ENCODE results near the gene FFAR2. TPM values are rescaled to one million over a fixed set of nuclear protein-coding genes. Genes with fewer than 3 reads are reported as not detected.

The FFAR2 gene
- total and polyA plus RNA-seq, 9 of the 15 experiments (the other 6 are each of a cell fraction or from before 2014, with no cell fraction given) = not detected

DNA sequence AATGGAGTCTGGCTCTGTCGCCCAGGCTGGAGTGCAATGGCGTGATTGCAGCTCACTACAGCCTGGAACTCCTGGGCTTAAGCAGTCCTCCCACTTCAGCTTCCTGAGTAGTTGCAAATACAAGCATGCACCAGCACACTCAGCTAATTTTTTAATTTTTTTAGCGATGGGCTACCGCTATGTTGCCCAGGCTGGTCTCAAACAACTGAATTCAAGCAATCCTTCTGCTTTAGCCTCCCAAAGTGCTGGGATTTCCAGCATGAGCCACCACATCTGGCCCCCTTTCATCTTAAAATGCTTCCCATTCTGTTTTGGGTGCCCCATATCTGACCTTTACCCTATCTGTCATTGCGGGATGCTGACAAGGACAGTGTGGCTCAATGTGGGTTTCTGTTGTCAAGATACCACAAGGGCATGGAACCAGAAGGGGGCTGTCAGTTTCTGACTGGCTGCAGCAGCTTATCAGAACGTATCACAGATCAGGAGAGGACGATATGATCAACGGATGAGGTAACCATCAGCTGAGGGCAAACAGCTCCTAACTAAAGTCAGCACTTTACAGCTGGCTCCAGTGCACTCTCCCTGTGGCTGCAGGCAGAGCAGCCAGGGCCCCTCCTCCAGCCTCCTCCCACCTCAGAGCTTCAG lies 44.8 kb upstream of the FFAR2 start (continued):
- TF ChIP-seq, protein P1, sequence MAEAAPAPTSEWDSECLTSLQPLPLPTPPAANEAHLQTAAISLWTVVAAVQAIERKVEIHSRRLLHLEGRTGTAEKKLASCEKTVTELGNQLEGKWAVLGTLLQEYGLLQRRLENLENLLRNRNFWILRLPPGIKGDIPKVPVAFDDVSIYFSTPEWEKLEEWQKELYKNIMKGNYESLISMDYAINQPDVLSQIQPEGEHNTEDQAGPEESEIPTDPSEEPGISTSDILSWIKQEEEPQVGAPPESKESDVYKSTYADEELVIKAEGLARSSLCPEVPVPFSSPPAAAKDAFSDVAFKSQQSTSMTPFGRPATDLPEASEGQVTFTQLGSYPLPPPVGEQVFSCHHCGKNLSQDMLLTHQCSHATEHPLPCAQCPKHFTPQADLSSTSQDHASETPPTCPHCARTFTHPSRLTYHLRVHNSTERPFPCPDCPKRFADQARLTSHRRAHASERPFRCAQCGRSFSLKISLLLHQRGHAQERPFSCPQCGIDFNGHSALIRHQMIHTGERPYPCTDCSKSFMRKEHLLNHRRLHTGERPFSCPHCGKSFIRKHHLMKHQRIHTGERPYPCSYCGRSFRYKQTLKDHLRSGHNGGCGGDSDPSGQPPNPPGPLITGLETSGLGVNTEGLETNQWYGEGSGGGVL (CRISPR knock-in tag; IDR thresholded peaks at IDR 0.05) = no peak
- TF ChIP-seq ZNF224 (CRISPR knock-in tag; IDR thresholded peaks at IDR 0.05) = no peak
- TF ChIP-seq, protein P2, sequence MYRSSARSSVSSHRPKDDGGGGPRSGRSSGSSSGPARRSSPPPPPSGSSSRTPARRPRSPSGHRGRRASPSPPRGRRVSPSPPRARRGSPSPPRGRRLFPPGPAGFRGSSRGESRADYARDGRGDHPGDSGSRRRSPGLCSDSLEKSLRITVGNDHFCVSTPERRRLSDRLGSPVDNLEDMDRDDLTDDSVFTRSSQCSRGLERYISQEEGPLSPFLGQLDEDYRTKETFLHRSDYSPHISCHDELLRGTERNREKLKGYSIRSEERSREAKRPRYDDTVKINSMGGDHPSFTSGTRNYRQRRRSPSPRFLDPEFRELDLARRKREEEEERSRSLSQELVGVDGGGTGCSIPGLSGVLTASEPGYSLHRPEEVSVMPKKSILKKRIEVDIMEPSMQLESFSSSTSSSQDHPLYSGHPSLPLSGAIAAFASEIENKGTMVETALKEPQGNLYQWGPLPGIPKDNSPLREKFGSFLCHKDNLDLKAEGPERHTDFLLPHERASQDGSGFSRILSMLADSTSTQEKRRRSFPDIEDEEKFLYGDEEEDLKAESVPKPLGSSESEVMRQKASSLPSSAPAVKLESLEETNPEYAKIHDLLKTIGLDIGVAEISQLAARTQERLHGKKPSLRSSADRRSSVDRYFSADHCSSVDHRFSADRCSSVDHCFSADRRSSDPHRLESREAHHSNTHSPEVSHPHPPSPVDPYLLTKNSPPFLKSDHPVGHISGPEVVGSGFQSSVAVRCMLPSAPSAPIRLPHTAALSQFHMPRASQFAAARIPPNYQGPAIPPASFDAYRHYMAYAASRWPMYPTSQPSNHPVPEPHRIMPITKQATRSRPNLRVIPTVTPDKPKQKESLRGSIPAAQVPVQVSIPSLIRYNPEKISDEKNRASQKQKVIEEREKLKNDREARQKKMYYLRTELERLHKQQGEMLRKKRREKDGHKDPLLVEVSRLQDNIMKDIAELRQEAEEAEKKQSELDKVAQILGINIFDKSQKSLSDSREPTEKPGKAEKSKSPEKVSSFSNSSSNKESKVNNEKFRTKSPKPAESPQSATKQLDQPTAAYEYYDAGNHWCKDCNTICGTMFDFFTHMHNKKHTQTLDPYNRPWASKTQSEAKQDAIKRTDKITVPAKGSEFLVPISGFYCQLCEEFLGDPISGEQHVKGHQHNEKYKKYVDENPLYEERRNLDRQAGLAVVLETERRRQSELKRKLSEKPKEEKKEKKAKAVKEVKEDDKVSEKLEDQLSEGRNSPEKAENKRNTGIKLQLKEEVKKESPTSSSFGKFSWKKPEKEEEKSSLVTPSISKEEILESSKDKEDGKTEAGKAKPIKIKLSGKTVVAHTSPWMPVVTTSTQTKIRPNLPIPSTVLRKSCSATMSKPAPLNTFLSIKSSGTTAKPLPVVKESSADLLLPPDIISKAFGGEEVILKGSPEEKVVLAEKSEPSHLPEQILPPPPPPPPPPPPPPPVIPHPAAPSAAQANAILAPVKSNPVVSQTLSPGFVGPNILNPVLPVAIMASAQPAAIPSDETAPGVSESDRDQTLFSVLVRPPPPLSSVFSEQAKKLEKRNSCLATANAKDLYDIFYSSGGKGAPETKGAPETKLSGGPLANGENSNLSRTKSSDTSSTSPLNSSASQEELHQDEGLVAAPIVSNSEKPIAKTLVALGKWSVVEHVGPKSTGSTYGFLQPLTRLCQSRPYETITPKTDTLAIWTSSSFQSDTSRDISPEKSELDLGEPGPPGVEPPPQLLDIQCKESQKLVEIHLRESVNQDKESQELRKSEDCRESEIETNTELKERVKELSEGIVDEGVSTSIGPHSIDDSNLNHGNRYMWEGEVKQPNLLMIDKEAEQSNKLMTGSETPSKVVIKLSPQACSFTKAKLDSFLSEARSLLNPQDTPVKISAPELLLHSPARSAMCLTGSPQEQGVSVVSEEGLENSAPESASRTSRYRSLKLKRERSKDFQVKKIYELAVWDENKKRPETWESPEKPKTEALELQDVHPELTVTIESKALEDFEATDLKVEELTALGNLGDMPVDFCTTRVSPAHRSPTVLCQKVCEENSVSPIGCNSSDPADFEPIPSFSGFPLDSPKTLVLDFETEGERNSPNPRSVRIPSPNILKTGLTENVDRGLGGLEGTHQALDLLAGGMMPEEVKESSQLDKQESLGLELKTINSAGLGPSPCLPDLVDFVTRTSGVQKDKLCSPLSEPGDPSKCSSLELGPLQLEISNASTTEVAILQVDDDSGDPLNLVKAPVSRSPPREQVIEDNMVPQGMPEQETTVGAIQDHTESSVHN (IDR thresholded peaks at IDR 0.05; ENCODE audit: borderline replicate concordance in 1 of 2, low read depth in 1 of 2) = no peak
- TF ChIP-seq SMAD4 (CRISPR knock-in tag; conservative IDR thresholded peaks at IDR 0.05) = no peak
- TF ChIP-seq MEIS2 (IDR thresholded peaks at IDR 0.05; ENCODE audit: partially characterized antibody) = peak; percentile 63
- no peak for TF ChIP-seq ZNF217 (CRISPR knock-in tag; IDR thresholded peaks at IDR 0.05)
- TF ChIP-seq, protein P3, sequence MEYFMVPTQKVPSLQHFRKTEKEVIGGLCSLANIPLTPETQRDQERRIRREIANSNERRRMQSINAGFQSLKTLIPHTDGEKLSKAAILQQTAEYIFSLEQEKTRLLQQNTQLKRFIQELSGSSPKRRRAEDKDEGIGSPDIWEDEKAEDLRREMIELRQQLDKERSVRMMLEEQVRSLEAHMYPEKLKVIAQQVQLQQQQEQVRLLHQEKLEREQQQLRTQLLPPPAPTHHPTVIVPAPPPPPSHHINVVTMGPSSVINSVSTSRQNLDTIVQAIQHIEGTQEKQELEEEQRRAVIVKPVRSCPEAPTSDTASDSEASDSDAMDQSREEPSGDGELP (CRISPR knock-in tag; IDR thresholded peaks at IDR 0.05; ENCODE audit: borderline replicate concordance) = peak; percentile 33; the same call in 1 of the 2 replicates
- peak; percentile 83 for TF ChIP-seq ESRRA (IDR thresholded peaks at IDR 0.05; ENCODE audit: borderline replicate concordance, low read depth)
- TF ChIP-seq BCL6 (CRISPR knock-in tag; IDR thresholded peaks at IDR 0.05) = no peak
- no peak for TF ChIP-seq ZC3H8 (IDR thresholded peaks at IDR 0.05)
- TF ChIP-seq ZNF830 (CRISPR knock-in tag; IDR thresholded peaks at IDR 0.05) = no peak
- no peak for TF ChIP-seq FOS (IDR thresholded peaks at IDR 0.05; ENCODE audit: extremely low read depth, insufficient read length)
- TF ChIP-seq SLC30A9 (CRISPR knock-in tag; IDR thresholded peaks at IDR 0.05) = no peak
- TF ChIP-seq PRPF4 (IDR thresholded peaks at IDR 0.05; ENCODE audit: insufficient read depth, low read depth, low read length, poor library complexity, severe bottlenecking) = no peak
- TF ChIP-seq NR4A1 (CRISPR knock-in tag; IDR thresholded peaks at IDR 0.05) = no peak
- TF ChIP-seq NR4A1 (tag; IDR thresholded peaks at IDR 0.05) = no peak
- 0 out of 4 replicates have a peak, but pooled peaks of 1 of the 2 experiments have one; percentile 32 for TF ChIP-seq MAZ (CRISPR knock-in tag; conservative IDR thresholded peaks at IDR 0.05 in 1 of 2, IDR thresholded peaks at IDR 0.05 in 1 of 2)
